Stimulated activated CD8-positive, alpha-beta memory T cell treated with anti-CD3 and anti-CD28 coated beads, Interleukin-12 subunit alpha, Interleukin-12 subunit beta, amount 100 ng/mL, for 24 hours (primary cell): ENCODE data around the gene ZMYM4.
"Not testable (repeated sequence)": the region's sequence is repeated elsewhere in the genome, so short reads cannot be mapped to it uniquely, and the experiment has no call there.

Experiments
- DNase-seq: peaks from one replicate; pipeline ENCODE4 v3.0.0-alpha.2; 2020; ENCODE audit errors: extremely low read depth

Gene ZMYM4

DNA sequence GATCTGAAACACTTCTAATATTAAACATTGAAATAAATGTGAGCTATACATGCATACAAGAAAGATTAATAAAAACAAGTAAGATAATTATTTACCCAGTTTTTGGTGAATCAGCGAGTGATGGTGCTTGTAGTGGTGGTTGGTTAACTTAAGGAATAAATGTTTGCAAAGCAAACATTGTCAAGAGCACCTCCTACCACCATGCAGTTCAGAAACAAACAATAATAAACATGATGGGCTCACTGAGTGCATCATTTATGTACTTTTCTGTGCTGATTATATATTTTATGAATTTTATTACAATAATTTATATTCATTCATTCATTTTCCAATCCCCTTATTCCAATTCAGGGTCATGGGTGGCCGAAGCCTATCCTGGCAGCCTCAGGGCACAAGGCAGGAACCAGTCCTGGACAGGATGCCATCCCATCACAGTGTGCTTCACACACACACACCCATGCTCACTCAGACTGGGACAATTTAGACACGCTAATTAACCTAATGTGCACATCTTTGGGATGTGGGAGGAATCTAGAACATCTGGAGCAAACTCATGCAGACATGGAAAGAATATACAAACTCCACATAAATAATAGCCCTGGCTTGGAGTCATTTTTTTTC lies 57.8 kb downstream of the ZMYM4 start:
- DNase-seq, result no peak

DNA sequence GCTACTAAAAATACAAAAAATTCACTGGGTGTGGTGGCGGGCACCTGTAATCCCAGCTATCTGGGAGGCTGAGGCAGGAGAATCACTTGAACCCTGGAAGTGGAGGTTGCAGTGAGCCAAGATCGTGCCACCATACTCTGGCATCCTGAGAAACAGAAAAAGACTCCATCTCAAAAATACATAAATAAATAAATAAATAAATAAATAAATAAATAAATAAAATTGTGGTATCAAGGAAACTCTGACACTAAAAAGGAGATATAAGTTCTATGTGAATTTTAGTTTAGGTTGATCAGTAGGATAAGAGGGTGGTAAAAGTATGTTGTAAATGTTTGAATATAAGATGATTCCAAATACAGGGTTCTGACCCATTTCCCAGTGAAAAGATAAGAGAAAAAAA lies 63.1 kb downstream of the ZMYM4 start:
- DNase-seq, result not testable (repeated sequence)

DNA sequence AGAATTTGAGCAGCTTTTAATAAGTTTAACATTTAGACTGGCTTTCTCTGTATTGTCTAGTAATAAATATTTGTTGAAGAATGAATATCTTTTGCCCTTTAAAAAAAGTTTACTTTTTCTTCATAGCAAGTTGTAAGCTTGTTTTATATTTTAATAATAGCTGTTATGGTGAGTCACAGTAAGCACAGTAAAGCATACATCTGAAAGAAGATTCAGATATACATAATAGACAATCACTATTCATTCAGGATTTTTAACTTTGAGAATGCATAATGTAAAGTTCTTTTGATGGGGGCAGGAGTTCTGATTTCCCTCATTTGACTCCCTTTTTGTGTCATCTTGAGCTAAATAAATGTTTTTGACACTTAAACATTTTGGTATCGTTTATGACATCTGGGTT lies 66.0 kb downstream of the ZMYM4 start:
- no peak for DNase-seq

- DNase-seq, result no peak
Measured at GRCh38 chr1:35340519-35340918, 72.0 kb downstream of the ZMYM4 start.

- no peak for DNase-seq
Measured at GRCh38 chr1:35345439-35345981, 77.0 kb downstream of the ZMYM4 start.

DNA sequence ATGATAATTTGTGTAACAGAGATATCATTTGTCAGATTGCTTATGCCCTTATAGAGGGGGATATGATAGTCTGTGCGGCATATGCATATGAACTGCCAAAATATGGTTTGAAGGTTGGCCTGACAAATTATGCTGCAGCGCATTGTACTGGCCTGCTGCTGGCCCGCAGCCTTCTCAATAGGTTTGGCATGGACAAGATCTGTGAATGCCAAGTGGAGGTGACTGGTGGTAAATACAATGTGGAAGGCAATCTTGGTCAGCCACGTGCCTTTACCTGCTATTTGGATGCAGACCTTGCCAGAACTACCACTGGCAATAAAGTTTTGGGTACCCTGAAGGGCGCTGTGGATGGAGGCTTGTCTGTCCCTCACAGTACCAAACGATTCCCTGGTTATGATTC lies 82.4 kb downstream of the ZMYM4 start:
- DNase-seq, result no peak

GRCh38 chr1:35359995-35360394 lies 91.5 kb downstream of the ZMYM4 start:
- no peak for DNase-seq

DNA sequence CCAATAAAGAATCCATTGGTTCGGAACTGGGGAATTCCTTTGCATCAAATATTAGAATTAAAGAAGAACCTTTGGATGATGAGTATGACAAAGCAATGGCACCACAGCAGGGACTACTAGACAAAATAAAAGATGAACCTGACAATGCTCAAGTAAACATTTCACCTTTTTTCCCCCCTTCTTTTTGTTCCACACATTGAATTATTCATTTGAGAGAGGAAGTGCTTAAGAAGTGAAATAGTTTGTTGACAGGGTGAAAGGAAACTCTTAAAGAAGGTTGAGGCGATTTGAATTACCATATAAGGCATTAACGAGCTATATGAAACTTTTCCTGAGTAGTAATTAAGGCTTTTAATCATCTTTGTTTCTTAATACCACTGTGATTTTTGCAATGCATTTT lies 93.1 kb downstream of the ZMYM4 start:
- no peak for DNase-seq

- no peak for DNase-seq
Measured at GRCh38 chr1:35364741-35365140, 96.2 kb downstream of the ZMYM4 start.

DNA sequence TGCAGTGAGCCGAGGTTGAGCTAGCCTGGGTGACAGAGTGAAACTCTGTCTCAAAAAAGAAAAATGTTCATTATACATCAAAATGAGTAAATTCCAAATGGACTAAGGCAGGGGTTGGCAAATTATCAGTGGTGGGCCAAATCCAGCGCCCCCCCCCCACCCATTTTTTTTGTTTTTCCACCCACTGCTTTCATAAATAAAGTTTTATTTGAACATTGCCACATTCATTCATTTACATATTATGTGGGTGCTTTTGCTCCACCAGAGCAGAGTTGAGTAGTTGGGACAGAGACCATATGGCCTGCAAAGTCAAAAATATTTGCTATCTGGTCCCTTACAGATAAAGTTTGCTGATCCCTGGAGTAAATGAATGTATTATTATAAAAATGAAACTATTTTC lies 99.4 kb downstream of the ZMYM4 start:
- DNase-seq, result no peak

GRCh38 chr1:35369922-35370671 lies 101.6 kb downstream of the ZMYM4 start:
- DNase-seq, result no peak

DNA sequence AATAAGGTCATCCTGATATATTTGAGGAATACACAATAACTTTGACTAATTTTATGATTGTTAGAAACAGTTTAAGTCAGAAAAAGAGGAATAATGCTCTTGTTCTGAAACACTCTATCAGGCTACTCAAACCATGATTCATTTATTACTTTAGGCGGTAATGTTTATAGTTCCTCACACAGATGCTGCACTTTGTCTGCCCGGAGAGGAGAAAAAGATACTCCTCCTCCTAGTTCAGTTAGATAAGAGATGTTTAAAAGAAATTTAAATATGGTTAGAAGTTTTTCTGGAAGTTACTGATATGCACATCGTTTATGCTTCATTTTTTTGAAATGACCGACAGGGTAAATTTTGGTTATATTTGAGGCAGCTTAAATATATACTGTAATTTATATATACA lies 103.0 kb downstream of the ZMYM4 start:
- DNase-seq, result no peak

DNA sequence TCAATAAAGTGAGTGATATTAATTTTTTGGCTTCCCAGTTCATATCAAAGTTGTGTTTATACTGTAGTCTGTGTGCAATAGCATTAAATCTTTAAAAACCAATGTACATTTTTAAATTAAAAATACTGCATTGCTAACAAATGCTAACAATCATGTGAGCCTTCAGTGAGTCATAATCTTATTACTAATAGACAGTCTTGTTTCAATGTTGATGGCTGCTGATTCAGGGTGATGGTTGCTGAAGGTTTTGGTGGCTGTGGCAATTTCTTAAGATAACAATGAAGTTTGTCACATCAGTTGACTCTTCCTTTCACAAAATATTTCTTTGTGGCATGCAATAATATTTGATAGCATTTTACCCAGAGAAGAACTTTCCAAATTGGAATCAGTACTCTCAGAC lies 109.0 kb downstream of the ZMYM4 start:
- no peak for DNase-seq

- DNase-seq, result no peak
Measured at GRCh38 chr1:35379317-35380000, 111.0 kb downstream of the ZMYM4 start.

DNA sequence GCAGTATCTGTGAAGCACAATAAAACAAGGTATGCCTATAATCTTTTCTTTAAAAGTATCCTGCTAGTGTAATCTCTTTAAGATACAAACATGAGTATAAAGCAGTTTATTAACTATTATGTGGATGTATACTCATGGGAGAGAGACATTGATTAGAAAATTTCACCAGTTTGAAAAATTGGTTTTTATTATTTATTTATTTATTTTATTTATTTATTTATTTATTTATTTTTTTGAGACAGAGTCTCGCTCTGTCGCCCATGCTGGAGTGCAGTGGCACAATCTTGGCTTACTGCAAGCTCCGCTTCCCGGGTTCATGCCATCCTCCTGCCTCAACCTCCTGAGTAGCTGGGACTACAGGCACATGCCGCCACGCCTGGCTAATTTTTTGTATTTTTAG lies 111.6 kb downstream of the ZMYM4 start:
- DNase-seq, result not testable (repeated sequence)

- DNase-seq, result no peak
Measured at GRCh38 chr1:35382107-35382506, 113.6 kb downstream of the ZMYM4 start.

DNA sequence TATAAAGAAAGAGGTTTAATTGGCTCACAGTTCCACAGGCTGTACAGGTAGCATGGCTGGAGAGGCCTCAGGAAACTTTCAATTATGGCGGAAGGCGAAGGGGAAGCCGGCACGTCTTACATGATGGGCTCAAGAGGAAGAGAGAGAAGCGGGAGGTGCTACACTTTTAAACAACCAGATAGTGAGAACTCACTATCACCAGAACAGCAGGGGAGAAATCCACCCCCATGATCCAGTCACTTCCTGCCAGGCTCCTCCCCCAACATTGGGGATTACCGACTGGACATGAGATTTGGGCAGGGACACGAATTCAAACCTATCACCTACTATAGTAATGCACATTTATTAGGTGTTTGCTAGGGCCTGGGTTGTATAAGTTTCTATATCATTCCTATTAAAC lies 117.8 kb downstream of the ZMYM4 start:
- no peak for DNase-seq

DNA sequence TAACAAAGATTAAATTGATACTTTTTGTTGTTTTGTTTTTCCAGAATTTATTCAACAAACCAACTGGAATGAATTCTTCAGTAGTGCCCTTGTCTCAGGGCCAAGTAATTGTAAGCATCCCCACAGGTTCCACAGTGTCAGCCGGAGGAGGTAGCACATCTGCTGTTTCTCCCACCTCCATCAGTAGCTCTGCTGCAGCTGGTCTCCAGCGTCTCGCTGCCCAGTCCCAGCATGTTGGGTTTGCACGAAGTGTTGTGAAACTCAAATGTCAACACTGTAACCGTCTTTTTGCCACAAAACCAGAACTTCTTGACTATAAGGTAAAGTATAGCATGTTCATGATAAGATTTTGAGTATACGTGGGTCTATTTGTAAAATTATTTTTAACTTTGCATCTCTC lies 118.5 kb downstream of the ZMYM4 start:
- DNase-seq, result no peak

- no peak for DNase-seq
Measured at GRCh38 chr1:35390600-35391494, 122.3 kb downstream of the ZMYM4 start.

DNA sequence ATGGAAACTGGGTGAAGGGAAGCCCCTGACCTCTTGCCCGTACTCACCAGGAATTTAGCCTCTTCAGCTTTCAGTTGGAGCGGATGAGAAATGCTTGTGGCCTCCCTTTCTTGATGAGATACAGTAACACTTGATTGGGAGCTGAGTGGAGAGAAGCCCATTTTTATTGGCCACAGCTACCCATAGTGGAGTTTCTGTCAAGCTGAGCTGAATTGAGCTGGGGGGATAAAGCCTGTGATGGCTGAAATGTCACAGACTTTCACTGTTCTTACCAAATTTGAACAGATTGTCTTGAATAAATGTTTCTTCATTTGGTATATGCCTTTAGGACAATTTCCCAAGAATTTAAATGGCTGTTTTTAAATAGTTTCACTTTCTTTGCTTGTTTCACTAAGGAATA lies 125.9 kb downstream of the ZMYM4 start:
- DNase-seq, result no peak

- no peak for DNase-seq
Measured at GRCh38 chr1:35398739-35399138, 130.2 kb downstream of the ZMYM4 start.

DNA sequence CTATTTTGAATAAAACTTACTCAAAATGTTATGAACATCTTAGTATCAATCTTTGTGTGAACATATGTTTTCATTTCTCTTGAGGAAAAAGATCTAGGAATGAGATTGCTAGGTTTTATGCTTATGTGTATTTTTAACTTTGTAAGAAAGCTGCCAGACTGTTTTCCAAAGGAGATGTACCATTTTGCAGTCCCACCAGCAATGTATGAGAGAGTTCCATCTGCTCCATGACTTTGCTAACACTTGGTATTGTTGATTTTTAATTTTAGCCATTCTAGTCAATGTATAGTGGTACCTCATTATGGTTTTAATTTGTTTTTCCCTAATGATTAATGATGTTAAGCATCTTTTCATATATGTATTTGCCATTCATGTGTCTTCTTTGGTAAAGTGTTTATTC lies 132.5 kb downstream of the ZMYM4 start:
- no peak for DNase-seq
